ENCODE results near the gene ENAH.

ENAH gene

DNA sequence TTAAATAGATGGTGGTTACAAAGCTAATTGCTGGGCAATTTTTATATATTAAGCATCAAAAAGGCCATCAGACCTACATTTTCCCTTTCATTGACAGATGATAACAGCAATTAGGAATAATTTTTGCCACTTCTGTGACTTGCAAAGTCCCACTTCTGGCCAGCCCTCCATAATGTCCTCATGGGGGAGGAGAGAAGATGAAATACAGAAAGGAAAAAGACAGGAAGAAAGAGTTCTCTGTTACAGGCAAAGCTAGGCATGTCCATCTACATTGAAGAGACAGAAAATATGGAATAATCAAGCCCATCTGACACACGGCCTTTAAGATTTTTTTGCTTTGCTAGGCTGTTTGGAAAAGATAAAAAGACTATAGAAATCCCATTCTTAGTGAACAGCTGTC, 108.0 kb downstream of the ENAH start:
- H3K4me3 ChIP-seq (ENCODE audit: low read depth, low read length): no peak overlapping the region
- in situ Hi-C loops (cut with HindIII; ENCODE audit: low pct_ligation_motif_present, low sequenced_read_pairs): no loop called here
- no peaks in the 10 kb centered on the region for H3K36me3 ChIP-seq (replicated peaks)
- no peak overlapping the region for H3K27ac ChIP-seq
- TF ChIP-seq, protein P1, sequence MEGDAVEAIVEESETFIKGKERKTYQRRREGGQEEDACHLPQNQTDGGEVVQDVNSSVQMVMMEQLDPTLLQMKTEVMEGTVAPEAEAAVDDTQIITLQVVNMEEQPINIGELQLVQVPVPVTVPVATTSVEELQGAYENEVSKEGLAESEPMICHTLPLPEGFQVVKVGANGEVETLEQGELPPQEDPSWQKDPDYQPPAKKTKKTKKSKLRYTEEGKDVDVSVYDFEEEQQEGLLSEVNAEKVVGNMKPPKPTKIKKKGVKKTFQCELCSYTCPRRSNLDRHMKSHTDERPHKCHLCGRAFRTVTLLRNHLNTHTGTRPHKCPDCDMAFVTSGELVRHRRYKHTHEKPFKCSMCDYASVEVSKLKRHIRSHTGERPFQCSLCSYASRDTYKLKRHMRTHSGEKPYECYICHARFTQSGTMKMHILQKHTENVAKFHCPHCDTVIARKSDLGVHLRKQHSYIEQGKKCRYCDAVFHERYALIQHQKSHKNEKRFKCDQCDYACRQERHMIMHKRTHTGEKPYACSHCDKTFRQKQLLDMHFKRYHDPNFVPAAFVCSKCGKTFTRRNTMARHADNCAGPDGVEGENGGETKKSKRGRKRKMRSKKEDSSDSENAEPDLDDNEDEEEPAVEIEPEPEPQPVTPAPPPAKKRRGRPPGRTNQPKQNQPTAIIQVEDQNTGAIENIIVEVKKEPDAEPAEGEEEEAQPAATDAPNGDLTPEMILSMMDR (IDR thresholded peaks at IDR 0.05; ENCODE audit: low read depth, low read length, missing control alignments): no peak
- H3K27me3 ChIP-seq (replicated peaks): no peaks in the 10 kb centered on the region
- DNase-seq: no peak

DNA sequence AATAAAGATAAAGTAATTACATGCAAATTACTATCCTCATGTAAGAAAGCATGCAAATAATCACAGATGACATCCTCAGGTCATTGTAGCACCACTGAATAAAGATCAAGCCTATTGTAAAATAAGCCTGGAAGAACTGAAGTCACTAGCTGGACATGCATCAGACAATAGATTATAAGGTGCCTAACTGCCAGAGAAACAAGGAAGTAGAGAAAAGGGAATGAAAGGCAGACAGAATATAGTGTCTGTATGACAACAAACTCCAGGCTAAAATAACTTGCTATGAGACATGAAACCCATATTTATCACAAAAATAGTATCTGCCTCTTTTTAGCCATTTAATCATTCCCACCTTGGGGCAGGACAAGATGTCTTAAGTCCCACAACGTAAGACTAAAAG, 108.7 kb downstream of the ENAH start:
- in situ Hi-C loops (cut with HindIII; ENCODE audit: low pct_ligation_motif_present, low sequenced_read_pairs): no loop called here
- H3K27me3 ChIP-seq (replicated peaks): no peaks in the 10 kb centered on the region
- H3K27ac ChIP-seq: no peak overlapping the region
- DNase-seq: no peak
- no peaks in the 10 kb centered on the region for H3K36me3 ChIP-seq (replicated peaks)
- TF ChIP-seq, protein P1 (IDR thresholded peaks at IDR 0.05; ENCODE audit: low read depth, low read length, missing control alignments): no peak
- H3K4me3 ChIP-seq (ENCODE audit: low read depth, low read length): no peak overlapping the region

- DNase-seq: no peak
- H3K27me3 ChIP-seq (replicated peaks): no peaks in the 10 kb centered on the region
- H3K27ac ChIP-seq: no peak overlapping the region
- in situ Hi-C loops (cut with HindIII; ENCODE audit: low pct_ligation_motif_present, low sequenced_read_pairs): no loop called here
- no peaks in the 10 kb centered on the region for H3K36me3 ChIP-seq (replicated peaks)
- TF ChIP-seq, protein P1 (IDR thresholded peaks at IDR 0.05; ENCODE audit: low read depth, low read length, missing control alignments): no peak
- no peak overlapping the region for H3K4me3 ChIP-seq (ENCODE audit: low read depth, low read length)
Observed at GRCh38 chr1:225543350-225543749, 109.6 kb downstream of the ENAH start.

GRCh38 chr1:225541383-225541782, 111.5 kb downstream of the ENAH start:
- Histone ChIP-seq H3K27me3 (replicated peaks) (no peaks in the 10 kb centered on the region), H3K36me3 (replicated peaks) (no peaks in the 10 kb centered on the region), H3K27ac (no peak overlapping the region), H3K4me3 (ENCODE audit: low read depth, low read length) (no peak overlapping the region)
- TF ChIP-seq, protein P1 (IDR thresholded peaks at IDR 0.05; ENCODE audit: low read depth, low read length, missing control alignments): no peak
- in situ Hi-C loops (cut with HindIII; ENCODE audit: low pct_ligation_motif_present, low sequenced_read_pairs): no loop called here
- DNase-seq: no peak

DNA sequence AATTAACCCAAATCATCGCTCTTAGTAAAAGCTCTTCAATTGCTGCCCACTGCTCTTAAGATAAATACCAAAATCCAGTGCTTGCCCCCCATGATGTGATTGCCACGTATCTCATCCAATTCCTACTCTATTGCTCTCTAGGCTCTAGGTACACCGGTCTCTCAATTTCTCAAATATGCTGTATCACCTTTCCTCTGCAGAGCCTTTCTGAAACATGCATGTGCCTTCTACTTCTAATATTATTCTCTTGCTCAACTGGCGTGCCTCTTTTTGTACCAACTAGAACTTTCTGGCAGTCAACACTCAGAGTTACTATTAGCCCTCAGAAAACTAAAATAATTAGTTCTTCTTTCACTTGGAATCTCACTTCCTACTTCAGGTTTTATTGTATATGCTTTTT, 113.3 kb downstream of the ENAH start:
- in situ Hi-C loops (cut with HindIII; ENCODE audit: low pct_ligation_motif_present, low sequenced_read_pairs): no loop called here
- TF ChIP-seq, protein P1 (IDR thresholded peaks at IDR 0.05; ENCODE audit: low read depth, low read length, missing control alignments): no peak
- H3K27ac ChIP-seq: no peak overlapping the region
- H3K27me3 ChIP-seq (replicated peaks): no peaks in the 10 kb centered on the region
- no peaks in the 10 kb centered on the region for H3K36me3 ChIP-seq (replicated peaks)
- H3K4me3 ChIP-seq (ENCODE audit: low read depth, low read length): no peak overlapping the region
- no peak for DNase-seq

- H3K4me3 ChIP-seq (ENCODE audit: low read depth, low read length): no peak overlapping the region
- no peaks in the 10 kb centered on the region for H3K36me3 ChIP-seq (replicated peaks)
- no peak for DNase-seq
- in situ Hi-C loops (cut with HindIII; ENCODE audit: low pct_ligation_motif_present, low sequenced_read_pairs): no loop called here
- TF ChIP-seq, protein P1 (IDR thresholded peaks at IDR 0.05; ENCODE audit: low read depth, low read length, missing control alignments): no peak
- H3K27ac ChIP-seq: no peak overlapping the region
- no peaks in the 10 kb centered on the region for H3K27me3 ChIP-seq (replicated peaks)
Observed at GRCh38 chr1:225539069-225539468, 113.9 kb downstream of the ENAH start.

Measured in brain microvascular endothelial cell (primary cell).